K562 (cell line): ENCODE data around the gene PITPNC1. TPM values are rescaled to one million over a fixed set of nuclear protein-coding genes. Genes with fewer than 3 reads are reported as not detected.
A peak's percentile ranks its signal among the peaks of the same experiment; 100 is the strongest.

ENCODE experiments used
- CBX3 ChIP-seq, 2 experiments: IDR thresholded peaks; 1 replicate in 1 of 2; 2 replicates in 1 of 2; pipeline ENCODE4 v1.6.1; 2012; ENCODE audit warnings: inconsistent platforms in 2 of 2, low read length in 2 of 2, borderline replicate concordance in 1 of 2, control low read depth in 1 of 2
- CBX8 ChIP-seq: fragments of 200-600 bp; sonication (generic); IDR thresholded peaks from 2 replicates; pipeline ENCODE4 v1.6.1; 2012; ENCODE audit warnings: borderline replicate concordance, mixed run types, low read depth, mild to moderate bottlenecking, moderate library complexity, mixed read lengths, low read length, control low read depth, inconsistent platforms; ENCODE audit not compliant: poor library complexity, severe bottlenecking; ENCODE audit errors: extremely low read depth
- GTF2B ChIP-seq: IDR thresholded peaks from 2 replicates; pipeline ENCODE4 v1.6.1; 2011; ENCODE audit not compliant: insufficient read length; ENCODE audit errors: extremely low read depth
- KLF10 ChIP-seq: fragments of 250-450 bp; sonication (Bioruptor Pico); IDR thresholded peaks from 2 replicates; pipeline ENCODE4 v1.6.1; 2021; ENCODE audit warnings: matching md5 sums
- NBN ChIP-seq: fragments of 450-650 bp; IDR thresholded peaks from 2 replicates; pipeline ENCODE4 v1.6.1; 2016; ENCODE audit warnings: low read depth, mild to moderate bottlenecking
- NELFE ChIP-seq: IDR thresholded peaks from 2 replicates; pipeline ENCODE4 v1.6.1; 2011; ENCODE audit warnings: mild to moderate bottlenecking; ENCODE audit not compliant: insufficient read depth, insufficient read length
- NRF1 ChIP-seq, 2 experiments: fragments of 450-650 bp; IDR thresholded peaks in 1 of 2; conservative IDR thresholded peaks in 1 of 2; 2 replicates each; pipeline ENCODE4 v1.6.1; 2014; ENCODE audit warnings: mild to moderate bottlenecking in 2 of 2
- PML ChIP-seq: IDR thresholded peaks from 2 replicates; pipeline ENCODE4 v1.6.1; 2012; ENCODE audit warnings: low read length, inconsistent platforms
- POLR3A ChIP-seq: IDR thresholded peaks from 2 replicates; pipeline ENCODE4 v1.6.1; 2011; ENCODE audit warnings: borderline replicate concordance, mild to moderate bottlenecking, moderate library complexity; ENCODE audit not compliant: insufficient read length, insufficient read depth; ENCODE audit errors: extremely low read depth
- SIRT6 ChIP-seq: IDR thresholded peaks from one replicate; pipeline ENCODE4 v1.6.1; 2012; ENCODE audit warnings: low read depth, mild to moderate bottlenecking, control low read depth, inconsistent platforms, low read length, moderate library complexity
- SMARCA4 ChIP-seq: fragments of 450-650 bp; IDR thresholded peaks from 2 replicates; pipeline ENCODE4 v1.6.1; 2016
- SMARCE1 ChIP-seq: fragments of 450-650 bp; IDR thresholded peaks from 2 replicates; pipeline ENCODE4 v1.7.1; 2016; ENCODE audit warnings: mild to moderate bottlenecking
- STAT5A ChIP-seq: IDR thresholded peaks from 2 replicates; pipeline ENCODE4 v1.6.1; 2012; ENCODE audit warnings: low read length, inconsistent platforms, borderline replicate concordance
- THRAP3 ChIP-seq: fragments of 450-650 bp; IDR thresholded peaks from 2 replicates; pipeline ENCODE4 v1.6.1; 2016; ENCODE audit warnings: mild to moderate bottlenecking, inconsistent platforms, borderline replicate concordance
- ZBED1 ChIP-seq: IDR thresholded peaks from 2 replicates; pipeline ENCODE4 v1.6.1; 2014
- ZFP91 ChIP-seq: sonication (generic); formaldehyde crosslinking; IDR thresholded peaks from 2 replicates; pipeline ENCODE4 v1.8.0; 2022; ENCODE audit warnings: mild to moderate bottlenecking, missing genetic modification reagents
- ZNF407 ChIP-seq: fragments of 450-650 bp; IDR thresholded peaks from 2 replicates; pipeline ENCODE4 v1.6.1; 2016; ENCODE audit warnings: low read depth
- ZNF57 ChIP-seq: fragments of 450-650 bp; formaldehyde crosslinking; IDR thresholded peaks from 2 replicates; pipeline ENCODE4 v1.4.0; 2020; ENCODE audit warnings: mild to moderate bottlenecking, moderate library complexity
- polyA plus RNA-seq, 8 experiments: library from polyadenylated mRNA; depleted of rRNA in 4 of 8; stranded (reverse) in 5 of 8; unstranded in 3 of 8; fragments of >200 nt; fragmentation: Nextera tagmentation in 2 of 8; fragmentation: Illumina TruSeq in 1 of 8; extraction: Ambion mirVana in 2 of 8; extraction: Trizol in 1 of 8; gene quantifications; 2 replicates each; pipeline versions ENCODE4 v1.2.1 to v1.2.3, GENCODE V29; 2011 to 2014; ENCODE audit warnings: inconsistent platforms in 1 of 8, missing spikeins in 1 of 8
- total RNA-seq, 7 experiments: library from RNA; depleted of rRNA in 6 of 7; stranded (reverse); fragments of >200 nt in 6 of 7; fragmentation: Illumina TruSeq in 2 of 7; extraction: Trizol in 2 of 7; gene quantifications; 2 replicates each; pipeline versions ENCODE4 v1.2.1 to v1.2.3, GENCODE V29; 2011 to 2021; ENCODE audit warnings: low replicate concordance in 1 of 7

PITPNC1 gene
- total and polyA plus RNA-seq, 9 of the 15 experiments (the other 6 are each of a cell fraction or from before 2014, with no cell fraction given): 0.11 to 1.1 (median 0.65) TPM

- no peak for TF ChIP-seq ZNF407
- TF ChIP-seq STAT5A: no peak
- TF ChIP-seq CBX3 (IDR thresholded peaks at IDR 0.05; ENCODE audit: borderline replicate concordance in 1 of 2, low read length in 2 of 2): no peak; a peak in 1 of 3 replicates
- no peak for TF ChIP-seq GTF2B
- TF ChIP-seq THRAP3: no peak
- TF ChIP-seq NRF1 (conservative IDR thresholded peaks at IDR 0.05 in 1 of 2, IDR thresholded peaks at IDR 0.05 in 1 of 2): 0 out of 4 replicates have a peak, but pooled peaks of 1 of the 2 experiments have one; percentile 16
- no peak for TF ChIP-seq SMARCA4
- no peak for TF ChIP-seq POLR3A
- no peak for TF ChIP-seq NELFE
- TF ChIP-seq ZNF57 (CRISPR knock-in tag): no peak
- no peak for TF ChIP-seq SIRT6
- no peak for TF ChIP-seq CBX8
- no peak for TF ChIP-seq SMARCE1
- TF ChIP-seq ZFP91 (CRISPR knock-in tag): no peak
- TF ChIP-seq ZBED1: no peak
- TF ChIP-seq PML: no peak
- 0 out of 2 replicates have a peak, but pooled peaks have one; percentile 56 for TF ChIP-seq NBN
- TF ChIP-seq KLF10 (CRISPR knock-in tag): no peak
Observed at GRCh38 chr17:67378454-67379250, 1.6 kb downstream of the PITPNC1 start (continued).
